Memory B cell (primary cell): ENCODE results near the gene CLDN3.
"Not testable (repeated sequence)": the region's sequence is repeated elsewhere in the genome, so short reads cannot be mapped to it uniquely, and the experiment has no call there.

Experiments used
- ATAC-seq: fragments of 150-1000 bp; cut with Tn5 transposase; 2 replicates; pipeline ENCODE4 v1.10.0; 2021; ENCODE audit warnings: low read depth, mild to moderate bottlenecking, moderate library complexity
- DNase-seq, 2 donors: peaks; one replicate each; pipeline ENCODE4 v3.0.0; 2022; ENCODE audit warnings: low spot score in 2 of 2
- H3K27ac Mint-ChIP-seq: one replicate; pipeline ENCODE4 v1.8.0; 2022; ENCODE audit warnings: mild to moderate bottlenecking, moderate library complexity, mixed read lengths
- H3K27me3 Mint-ChIP-seq: one replicate; pipeline ENCODE4 v1.8.0; 2022; ENCODE audit warnings: mixed read lengths
- H3K36me3 Mint-ChIP-seq: one replicate; pipeline ENCODE4 v1.8.0; 2022; ENCODE audit warnings: mild to moderate bottlenecking, mixed read lengths
- H3K4me1 Mint-ChIP-seq: one replicate; pipeline ENCODE4 v1.8.0; 2022; ENCODE audit warnings: mixed read lengths
- H3K4me3 Mint-ChIP-seq: one replicate; pipeline ENCODE4 v1.8.0; 2022; ENCODE audit warnings: mild to moderate bottlenecking, moderate library complexity, mixed read lengths
- H3K9me3 Mint-ChIP-seq: one replicate; pipeline ENCODE4 v1.8.0; 2022; ENCODE audit warnings: mixed read lengths

Gene CLDN3

GRCh38 chr7:73789051-73789450, 19.0 kb upstream of the CLDN3 start:
- H3K4me1 Mint-ChIP-seq, result no peaks in the 10 kb centered on the region
- DNase-seq (no peak), ATAC-seq (no peak)
- peaks cover 2% of the 10 kb centered on the region for H3K27me3 Mint-ChIP-seq
- no peak overlapping the region for H3K27ac Mint-ChIP-seq
- H3K36me3 Mint-ChIP-seq, result no peaks in the 10 kb centered on the region
- no peak overlapping the region for H3K4me3 Mint-ChIP-seq
- no peaks in the 10 kb centered on the region for H3K9me3 Mint-ChIP-seq

GRCh38 chr7:73787786-73788048, 17.6 kb upstream of the CLDN3 start:
- DNase-seq, H3K27me3 Mint-ChIP-seq, H3K4me1 Mint-ChIP-seq, H3K9me3 Mint-ChIP-seq, H3K4me3 Mint-ChIP-seq, H3K36me3 Mint-ChIP-seq, H3K27ac Mint-ChIP-seq, ATAC-seq: not testable (repeated sequence)

DNA sequence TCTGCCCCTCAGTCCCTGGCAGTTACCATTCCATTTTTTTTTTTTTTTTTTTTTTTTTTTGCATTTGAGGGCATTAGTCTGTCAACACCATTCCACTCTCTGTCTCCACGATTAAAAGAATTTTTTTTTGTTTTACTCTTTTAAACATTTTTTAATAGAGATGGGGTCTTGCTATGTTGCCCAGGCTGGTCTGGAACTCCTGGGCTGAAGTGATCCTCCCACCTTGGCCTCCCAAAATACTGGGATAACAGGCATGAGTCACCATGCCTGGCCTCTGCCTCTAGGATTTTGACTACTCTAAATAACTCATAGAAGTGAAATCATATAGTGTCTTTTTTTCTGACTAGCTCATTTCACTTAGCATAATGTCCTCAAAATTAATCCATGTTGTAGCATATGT, 16.5 kb upstream of the CLDN3 start:
- Mint-ChIP-seq H3K27ac (no peak overlapping the region), H3K36me3 (peaks cover 2% of the 10 kb centered on the region), H3K9me3 (peaks cover 2% of the 10 kb centered on the region), H3K27me3 (no peaks in the 10 kb centered on the region), H3K4me1 (no peaks in the 10 kb centered on the region), H3K4me3 (no peak overlapping the region)
- DNase-seq, result no peak
- no peak for ATAC-seq

GRCh38 chr7:73779517-73779916, 9.4 kb upstream of the CLDN3 start:
- H3K9me3 Mint-ChIP-seq, result peaks cover 7% of the 10 kb centered on the region
- ATAC-seq (no peak), DNase-seq (no peak)
- H3K4me1 Mint-ChIP-seq, result no peaks in the 10 kb centered on the region
- peaks cover 5% of the 10 kb centered on the region for H3K27me3 Mint-ChIP-seq
- no peak overlapping the region for H3K4me3 Mint-ChIP-seq
- H3K36me3 Mint-ChIP-seq, result peaks cover 4% of the 10 kb centered on the region
- no peak overlapping the region for H3K27ac Mint-ChIP-seq

- no peak for ATAC-seq
Observed at GRCh38 chr7:73778801-73779389, 8.8 kb upstream of the CLDN3 start.

DNA sequence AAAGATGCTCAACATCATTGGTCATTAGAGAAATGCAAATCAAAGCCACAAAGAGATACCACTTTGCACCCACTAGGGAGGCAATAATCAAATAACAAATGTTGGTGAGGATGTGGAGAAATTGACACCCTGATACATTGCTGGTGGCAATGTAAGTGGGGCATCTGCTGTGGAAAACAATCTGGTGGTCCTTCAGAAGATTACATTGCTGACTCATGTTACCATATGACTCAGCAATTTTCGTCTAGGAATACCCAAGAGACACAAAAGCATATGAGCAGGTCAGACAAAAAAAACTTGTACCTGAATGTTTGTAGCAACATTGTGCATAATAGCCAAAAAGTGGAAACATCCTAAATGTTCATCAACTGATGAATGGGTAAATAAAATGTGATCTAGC, 4.9 kb upstream of the CLDN3 start:
- Mint-ChIP-seq H3K9me3 (no peaks in the 10 kb centered on the region), H3K36me3 (no peaks in the 10 kb centered on the region), H3K4me1 (no peaks in the 10 kb centered on the region), H3K27ac (no peak overlapping the region), H3K4me3 (no peak overlapping the region), H3K27me3 (peaks cover 13% of the 10 kb centered on the region)
- ATAC-seq (no peak), DNase-seq (no peak)

More at GRCh38 chr7:73778801-73779389, 8.8 kb upstream of the CLDN3 start:
- Mint-ChIP-seq H3K27ac (no peak overlapping the region), H3K9me3 (peaks cover 7% of the 10 kb centered on the region), H3K4me3 (no peak overlapping the region), H3K27me3 (peaks cover 5% of the 10 kb centered on the region), H3K4me1 (no peaks in the 10 kb centered on the region), H3K36me3 (peaks cover 4% of the 10 kb centered on the region)
- no peak for DNase-seq

- H3K4me3 Mint-ChIP-seq, result no peak overlapping the region
- no peaks in the 10 kb centered on the region for H3K9me3 Mint-ChIP-seq
- no peak for ATAC-seq
- H3K4me1 Mint-ChIP-seq, result peaks cover 2% of the 10 kb centered on the region
- H3K27ac Mint-ChIP-seq, result no peak overlapping the region
- no peak for DNase-seq
- H3K27me3 Mint-ChIP-seq, result peaks cover 13% of the 10 kb centered on the region
- no peaks in the 10 kb centered on the region for H3K36me3 Mint-ChIP-seq
Observed at GRCh38 chr7:73773700-73774517, 3.8 kb upstream of the CLDN3 start.

GRCh38 chr7:73770860-73771670, 995 bp upstream of the CLDN3 start:
- H3K36me3 Mint-ChIP-seq, result peaks cover 1% of the 10 kb centered on the region
- H3K27me3 Mint-ChIP-seq, result peaks cover 22% of the 10 kb centered on the region
- ATAC-seq (no peak), DNase-seq (no peak)
- H3K27ac Mint-ChIP-seq, result no peak overlapping the region
- peaks cover 2% of the 10 kb centered on the region for H3K4me1 Mint-ChIP-seq
- peak overlapping the region; percentile 56 for H3K4me3 Mint-ChIP-seq
- H3K9me3 Mint-ChIP-seq, result no peaks in the 10 kb centered on the region

GRCh38 chr7:73769481-73770001, 529 bp downstream of the CLDN3 start:
- Mint-ChIP-seq H3K36me3 (peaks cover 1% of the 10 kb centered on the region), H3K27ac (no peak overlapping the region), H3K27me3 (peaks cover 23% of the 10 kb centered on the region), H3K4me3 (peak overlapping the region; percentile 67), H3K4me1 (peaks cover 2% of the 10 kb centered on the region), H3K9me3 (no peaks in the 10 kb centered on the region)
- ATAC-seq, result no peak
- no peak for DNase-seq

- ATAC-seq (no peak), DNase-seq (no peak)
- peaks cover 1% of the 10 kb centered on the region for H3K36me3 Mint-ChIP-seq
- H3K9me3 Mint-ChIP-seq, result no peaks in the 10 kb centered on the region
- no peak overlapping the region for H3K27ac Mint-ChIP-seq
- no peak overlapping the region for H3K4me3 Mint-ChIP-seq
- H3K27me3 Mint-ChIP-seq, result peaks cover 23% of the 10 kb centered on the region
- H3K4me1 Mint-ChIP-seq, result peaks cover 2% of the 10 kb centered on the region
Observed at GRCh38 chr7:73768641-73769480, 1.2 kb downstream of the CLDN3 start.

GRCh38 chr7:73766556-73767229, 3.4 kb downstream of the CLDN3 start:
- peaks cover 26% of the 10 kb centered on the region for H3K27me3 Mint-ChIP-seq
- H3K36me3 Mint-ChIP-seq, result peaks cover 1% of the 10 kb centered on the region
- ATAC-seq (no peak), DNase-seq (no peak)
- H3K4me3 Mint-ChIP-seq, result no peak overlapping the region
- peaks cover 2% of the 10 kb centered on the region for H3K4me1 Mint-ChIP-seq
- no peak overlapping the region for H3K27ac Mint-ChIP-seq
- H3K9me3 Mint-ChIP-seq, result no peaks in the 10 kb centered on the region

DNA sequence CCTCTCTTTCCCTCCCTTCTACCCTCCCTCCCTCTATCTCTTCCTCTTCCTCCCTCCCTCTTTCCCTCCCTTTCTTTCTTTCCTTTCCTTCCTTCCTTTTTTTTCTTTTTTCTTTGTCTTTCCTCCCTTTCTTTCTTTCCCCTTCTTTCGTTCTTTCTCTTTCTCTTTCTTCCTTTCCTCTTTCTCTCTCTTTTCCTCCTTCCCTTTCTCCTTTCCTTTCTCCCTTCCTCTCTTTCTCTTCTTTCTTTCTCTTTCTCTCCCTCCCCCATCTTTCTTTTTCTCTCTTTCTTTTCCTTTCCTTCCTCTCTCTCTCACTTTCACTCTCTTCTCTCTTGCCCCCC, 7.4 kb downstream of the CLDN3 start:
- Mint-ChIP-seq H3K9me3 (no peaks in the 10 kb centered on the region), H3K4me3 (no peak overlapping the region), H3K27me3 (peaks cover 14% of the 10 kb centered on the region), H3K27ac (no peak overlapping the region), H3K4me1 (no peaks in the 10 kb centered on the region), H3K36me3 (no peaks in the 10 kb centered on the region)
- no peak for DNase-seq
- ATAC-seq, result no peak

GRCh38 chr7:73761854-73762658, 8.0 kb downstream of the CLDN3 start:
- Mint-ChIP-seq H3K27me3 (peaks cover 14% of the 10 kb centered on the region), H3K27ac (no peak overlapping the region), H3K36me3 (no peaks in the 10 kb centered on the region), H3K4me3 (no peak overlapping the region), H3K4me1 (no peaks in the 10 kb centered on the region), H3K9me3 (no peaks in the 10 kb centered on the region)
- ATAC-seq (no peak), DNase-seq (no peak)
